Measurements from ENCODE around the gene CYB561D1. TPM values are rescaled to one million over a fixed set of nuclear protein-coding genes. Genes with fewer than 3 reads are reported as not detected.

CYB561D1 gene
- total and polyA plus RNA-seq, 2 donors (not counting 1 experiment from before 2014, with no cell fraction given), result 5.1 to 6.6 TPM

DNA sequence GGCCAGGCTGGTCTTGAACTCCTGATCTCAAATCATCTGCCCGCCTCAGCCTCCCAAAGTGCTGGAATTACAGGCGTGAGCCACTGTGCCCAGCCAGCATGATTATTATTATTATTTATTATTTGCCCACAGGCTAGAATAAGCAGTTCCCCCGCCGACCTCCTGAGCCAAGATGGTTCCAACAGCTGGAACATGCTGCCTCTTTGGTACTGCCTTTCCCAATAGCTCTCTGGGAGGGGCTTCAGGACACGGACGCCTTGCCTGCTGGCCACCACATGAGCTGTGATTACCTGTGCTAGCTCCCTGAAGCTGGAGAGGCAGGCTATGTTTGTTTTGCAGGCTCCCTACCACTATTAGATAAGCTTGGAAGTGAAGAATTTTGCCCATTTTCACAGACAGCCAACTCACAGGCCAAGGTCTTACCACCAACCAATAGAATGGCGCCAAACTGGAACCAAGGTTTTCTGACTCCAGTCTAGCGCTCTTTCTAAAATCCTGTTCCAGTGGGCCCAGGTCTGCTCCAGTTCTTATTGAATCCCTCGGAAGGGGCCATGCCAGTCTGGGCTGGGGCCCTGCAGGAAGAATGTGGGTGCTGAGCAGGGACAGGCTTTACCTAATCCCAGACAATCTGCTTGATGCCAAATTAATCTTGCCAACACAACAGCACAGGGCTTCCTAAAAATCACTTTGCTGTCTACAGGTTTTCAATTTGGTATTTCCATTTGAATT is 43.7 kb downstream of the CYB561D1 start:
- H3K4me1 ChIP-seq (ENCODE audit: control insufficient read depth, extremely low read depth, insufficient read depth, low read length), result no peaks in the 10 kb centered on the region
- H3K36me3 ChIP-seq (ENCODE audit: control insufficient read depth, insufficient read depth, low read length), result no peaks in the 10 kb centered on the region
- no peak overlapping the region for H3K9ac ChIP-seq (ENCODE audit: insufficient read depth, low read length)
- no peaks in the 10 kb centered on the region for H3K79me2 ChIP-seq (ENCODE audit: control insufficient read depth, insufficient read depth, low read length)
- H3K4me2 ChIP-seq (ENCODE audit: extremely low read depth, insufficient read depth, low read length), result no peak overlapping the region
- no peak overlapping the region for H3K4me3 ChIP-seq (replicated peaks in 1 of 4; ENCODE audit: control extremely low read depth in 1 of 4, insufficient read depth in 1 of 4, low read depth in 3 of 4, low read length in 4 of 4)
- H4K20me1 ChIP-seq (ENCODE audit: control insufficient read depth, extremely low read depth, insufficient read depth, low read length), result no peaks in the 10 kb centered on the region
- H2AFZ ChIP-seq (ENCODE audit: low read length), result no peak overlapping the region
- no peak for DNase-seq (ENCODE audit: low read depth in 2 of 2)
- H3K9me3 ChIP-seq (ENCODE audit: control insufficient read depth, insufficient read depth, low read depth, low read length), result no peaks in the 10 kb centered on the region
- H3K27ac ChIP-seq (ENCODE audit: insufficient read depth, low read length), result no peak overlapping the region
- H3K27me3 ChIP-seq (ENCODE audit: control insufficient read depth, insufficient read depth, low read length), result peaks cover 32% of the 10 kb centered on the region
- TF ChIP-seq, protein P1, sequence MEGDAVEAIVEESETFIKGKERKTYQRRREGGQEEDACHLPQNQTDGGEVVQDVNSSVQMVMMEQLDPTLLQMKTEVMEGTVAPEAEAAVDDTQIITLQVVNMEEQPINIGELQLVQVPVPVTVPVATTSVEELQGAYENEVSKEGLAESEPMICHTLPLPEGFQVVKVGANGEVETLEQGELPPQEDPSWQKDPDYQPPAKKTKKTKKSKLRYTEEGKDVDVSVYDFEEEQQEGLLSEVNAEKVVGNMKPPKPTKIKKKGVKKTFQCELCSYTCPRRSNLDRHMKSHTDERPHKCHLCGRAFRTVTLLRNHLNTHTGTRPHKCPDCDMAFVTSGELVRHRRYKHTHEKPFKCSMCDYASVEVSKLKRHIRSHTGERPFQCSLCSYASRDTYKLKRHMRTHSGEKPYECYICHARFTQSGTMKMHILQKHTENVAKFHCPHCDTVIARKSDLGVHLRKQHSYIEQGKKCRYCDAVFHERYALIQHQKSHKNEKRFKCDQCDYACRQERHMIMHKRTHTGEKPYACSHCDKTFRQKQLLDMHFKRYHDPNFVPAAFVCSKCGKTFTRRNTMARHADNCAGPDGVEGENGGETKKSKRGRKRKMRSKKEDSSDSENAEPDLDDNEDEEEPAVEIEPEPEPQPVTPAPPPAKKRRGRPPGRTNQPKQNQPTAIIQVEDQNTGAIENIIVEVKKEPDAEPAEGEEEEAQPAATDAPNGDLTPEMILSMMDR (conservative IDR thresholded peaks at IDR 0.05 in 1 of 2, IDR thresholded peaks at IDR 0.05 in 1 of 2; ENCODE audit: low read depth in 1 of 2, low read length in 2 of 2), result no peak
- no peak for TF ChIP-seq EZH2 (IDR thresholded peaks at IDR 0.05; ENCODE audit: low read length, missing control alignments)

DNA sequence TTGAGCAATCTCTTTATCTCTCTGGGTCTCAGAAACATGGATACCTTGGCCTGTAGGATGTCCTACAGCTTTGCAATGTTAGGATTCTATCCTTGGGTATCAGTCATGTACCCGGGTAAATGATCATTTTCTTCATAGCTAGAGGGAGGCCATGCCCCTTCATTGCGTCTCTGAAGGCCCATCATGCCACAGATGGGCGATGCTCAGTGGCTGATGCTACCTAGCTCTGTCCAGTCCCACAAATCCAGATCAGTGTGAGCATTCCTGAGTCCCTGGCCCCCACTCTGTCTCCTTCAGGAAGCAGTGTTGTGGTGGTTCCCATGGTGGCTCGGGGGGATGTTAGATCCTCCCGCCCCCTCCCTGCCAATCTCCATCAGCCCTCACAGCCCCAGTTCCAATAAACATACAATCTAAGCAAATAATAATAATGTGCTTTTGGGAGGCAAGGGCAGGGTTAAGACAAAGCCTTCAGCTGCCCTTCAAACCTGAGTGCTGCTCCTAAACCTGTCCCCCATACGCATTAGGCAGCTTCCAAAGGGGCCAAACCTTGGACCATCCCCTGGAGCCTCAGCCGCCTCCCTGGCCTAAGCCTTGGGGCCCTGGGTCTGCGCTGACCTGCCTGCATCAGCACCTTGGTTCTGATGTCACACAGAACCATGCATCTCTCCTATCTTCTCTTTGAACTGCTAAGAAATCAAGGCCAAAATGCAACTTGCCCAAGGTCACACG is 45.1 kb downstream of the CYB561D1 start:
- no peak overlapping the region for H3K9ac ChIP-seq (ENCODE audit: insufficient read depth, low read length)
- peaks cover 32% of the 10 kb centered on the region for H3K27me3 ChIP-seq (ENCODE audit: control insufficient read depth, insufficient read depth, low read length)
- H3K4me3 ChIP-seq (replicated peaks in 1 of 4; ENCODE audit: control extremely low read depth in 1 of 4, insufficient read depth in 1 of 4, low read depth in 3 of 4, low read length in 4 of 4), result no peak overlapping the region
- H3K4me2 ChIP-seq (ENCODE audit: extremely low read depth, insufficient read depth, low read length), result no peak overlapping the region
- DNase-seq (ENCODE audit: low read depth in 2 of 2), result no peak
- H3K27ac ChIP-seq (ENCODE audit: insufficient read depth, low read length), result no peak overlapping the region
- H3K36me3 ChIP-seq (ENCODE audit: control insufficient read depth, insufficient read depth, low read length), result no peaks in the 10 kb centered on the region
- no peaks in the 10 kb centered on the region for H3K4me1 ChIP-seq (ENCODE audit: control insufficient read depth, extremely low read depth, insufficient read depth, low read length)
- TF ChIP-seq, protein P1 (conservative IDR thresholded peaks at IDR 0.05 in 1 of 2, IDR thresholded peaks at IDR 0.05 in 1 of 2; ENCODE audit: low read depth in 1 of 2, low read length in 2 of 2), result no peak
- TF ChIP-seq EZH2 (IDR thresholded peaks at IDR 0.05; ENCODE audit: low read length, missing control alignments), result no peak
- H2AFZ ChIP-seq (ENCODE audit: low read length), result no peak overlapping the region
- no peaks in the 10 kb centered on the region for H3K9me3 ChIP-seq (ENCODE audit: control insufficient read depth, insufficient read depth, low read depth, low read length)
- H3K79me2 ChIP-seq (ENCODE audit: control insufficient read depth, insufficient read depth, low read length), result no peaks in the 10 kb centered on the region
- H4K20me1 ChIP-seq (ENCODE audit: control insufficient read depth, extremely low read depth, insufficient read depth, low read length), result no peaks in the 10 kb centered on the region

DNA sequence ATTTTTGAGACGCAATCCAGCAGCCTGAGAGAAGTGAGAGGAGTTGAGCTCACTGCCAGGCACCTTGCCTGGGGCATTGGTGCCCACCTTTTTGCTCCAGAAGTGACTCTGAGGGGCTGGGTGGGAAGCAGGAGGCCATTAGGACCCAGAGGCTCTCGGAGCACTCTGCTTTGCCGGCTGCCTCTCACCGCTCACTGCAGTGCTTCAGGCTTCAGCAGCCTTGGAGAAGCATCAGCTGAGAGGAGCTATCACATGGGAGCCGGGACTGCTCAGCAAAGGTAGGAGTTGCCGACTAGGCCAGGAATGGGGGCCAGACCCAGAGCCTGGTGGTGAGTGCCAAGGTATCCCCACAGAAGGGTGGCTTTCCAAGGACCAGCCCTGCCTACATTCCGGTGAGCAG is 45.8 kb downstream of the CYB561D1 start, which contains the start of gene GPR61:
TSS of gene GPR61 (plus strand) at position 197 of the 400 bp plus-strand sequence. CDS start 3,151 bp downstream, outside the sequence.
- H3K27ac ChIP-seq (ENCODE audit: insufficient read depth, low read length), result no peak within 1 kb of the TSS
- no peak for DNase-seq (ENCODE audit: low read depth in 2 of 2)
- H3K79me2 ChIP-seq (ENCODE audit: control insufficient read depth, insufficient read depth, low read length), result no peaks in the 10 kb centered on the region
- no peaks in the 10 kb centered on the region for H3K36me3 ChIP-seq (ENCODE audit: control insufficient read depth, insufficient read depth, low read length)
- H3K4me2 ChIP-seq (ENCODE audit: extremely low read depth, insufficient read depth, low read length), result no peak within 1 kb of the TSS
- H3K4me3 ChIP-seq (replicated peaks in 1 of 4; ENCODE audit: control extremely low read depth in 1 of 4, insufficient read depth in 1 of 4, low read depth in 3 of 4, low read length in 4 of 4), result no peak within 1 kb of the TSS
- no peak within 1 kb of the TSS for H2AFZ ChIP-seq (ENCODE audit: low read length)
- TF ChIP-seq, protein P1 (conservative IDR thresholded peaks at IDR 0.05 in 1 of 2, IDR thresholded peaks at IDR 0.05 in 1 of 2; ENCODE audit: low read depth in 1 of 2, low read length in 2 of 2), result no peak
- no peak for TF ChIP-seq EZH2 (IDR thresholded peaks at IDR 0.05; ENCODE audit: low read length, missing control alignments)
- no peaks in the 10 kb centered on the region for H3K4me1 ChIP-seq (ENCODE audit: control insufficient read depth, extremely low read depth, insufficient read depth, low read length)
- H4K20me1 ChIP-seq (ENCODE audit: control insufficient read depth, extremely low read depth, insufficient read depth, low read length), result no peaks in the 10 kb centered on the region
- H3K27me3 ChIP-seq (ENCODE audit: control insufficient read depth, insufficient read depth, low read length), result peaks cover 34% of the 10 kb centered on the region
- H3K9ac ChIP-seq (ENCODE audit: insufficient read depth, low read length), result no peak within 1 kb of the TSS
- no peaks in the 10 kb centered on the region for H3K9me3 ChIP-seq (ENCODE audit: control insufficient read depth, insufficient read depth, low read depth, low read length)
